Mesodermal cell (in vitro differentiated cells): ENCODE measurements around the gene ZNF497.

ENCODE experiments used
- H3K27ac ChIP-seq: 2 replicates; pipeline ENCODE4 v1.7.0; 2013; ENCODE audit warnings: mild to moderate bottlenecking, low read depth, low read length, moderate library complexity; ENCODE audit not compliant: severe bottlenecking
- H3K36me3 ChIP-seq: 2 replicates; pipeline ENCODE4 v1.7.1; 2013; ENCODE audit warnings: mild to moderate bottlenecking, low read length, moderate library complexity; ENCODE audit not compliant: control insufficient read depth, insufficient read depth
- H3K4me1 ChIP-seq: one replicate; pipeline ENCODE4 v1.7.1; 2013; ENCODE audit warnings: mild to moderate bottlenecking, low read length; ENCODE audit not compliant: insufficient read depth, control insufficient read depth, poor library complexity, severe bottlenecking
- H3K4me3 ChIP-seq: 2 replicates; pipeline ENCODE4 v1.7.0; 2013; ENCODE audit warnings: low read length, control low read depth, mild to moderate bottlenecking; ENCODE audit not compliant: insufficient read depth, poor library complexity, severe bottlenecking; ENCODE audit errors: extremely low read depth
- H3K9me3 ChIP-seq: 2 replicates; pipeline ENCODE4 v1.7.1; 2013; ENCODE audit warnings: mild to moderate bottlenecking, low read length, moderate library complexity; ENCODE audit not compliant: control insufficient read depth
- WGBS, 2 experiments: methylation state at CpG; one replicate each; pipeline ENCODE4 v1.1.5; 2013; ENCODE audit warnings: missing lambda C conversion rate in 2 of 2; ENCODE audit not compliant: insufficient coverage in 2 of 2; 5-methylcytosine and 5-hydroxymethylcytosine counted together

The ZNF497 gene

GRCh38 chr19:58304748-58305064 is 57.8 kb downstream of the ZNF497 start:
- peak overlapping the region; percentile 91 for H3K4me3 ChIP-seq
- peaks cover 3% of the 10 kb centered on the region for H3K9me3 ChIP-seq
- 17 to 35% methylated on average over 5 of the region's 7 CpGs for WGBS, 2 experiments
- peak overlapping the region; percentile 91 for H3K27ac ChIP-seq
- H3K4me1 ChIP-seq = no peaks in the 10 kb centered on the region
- peaks cover 68% of the 10 kb centered on the region for H3K36me3 ChIP-seq
